Measurements from ENCODE around the gene TNIP2.

The TNIP2 gene

GRCh38 chr4:2794486-2795299 is 38.6 kb upstream of the TNIP2 start:
- no peak for FAIRE-seq
- no peak for DNase-seq (ENCODE audit: extremely low spot score, insufficient read length, low read depth)

DNA sequence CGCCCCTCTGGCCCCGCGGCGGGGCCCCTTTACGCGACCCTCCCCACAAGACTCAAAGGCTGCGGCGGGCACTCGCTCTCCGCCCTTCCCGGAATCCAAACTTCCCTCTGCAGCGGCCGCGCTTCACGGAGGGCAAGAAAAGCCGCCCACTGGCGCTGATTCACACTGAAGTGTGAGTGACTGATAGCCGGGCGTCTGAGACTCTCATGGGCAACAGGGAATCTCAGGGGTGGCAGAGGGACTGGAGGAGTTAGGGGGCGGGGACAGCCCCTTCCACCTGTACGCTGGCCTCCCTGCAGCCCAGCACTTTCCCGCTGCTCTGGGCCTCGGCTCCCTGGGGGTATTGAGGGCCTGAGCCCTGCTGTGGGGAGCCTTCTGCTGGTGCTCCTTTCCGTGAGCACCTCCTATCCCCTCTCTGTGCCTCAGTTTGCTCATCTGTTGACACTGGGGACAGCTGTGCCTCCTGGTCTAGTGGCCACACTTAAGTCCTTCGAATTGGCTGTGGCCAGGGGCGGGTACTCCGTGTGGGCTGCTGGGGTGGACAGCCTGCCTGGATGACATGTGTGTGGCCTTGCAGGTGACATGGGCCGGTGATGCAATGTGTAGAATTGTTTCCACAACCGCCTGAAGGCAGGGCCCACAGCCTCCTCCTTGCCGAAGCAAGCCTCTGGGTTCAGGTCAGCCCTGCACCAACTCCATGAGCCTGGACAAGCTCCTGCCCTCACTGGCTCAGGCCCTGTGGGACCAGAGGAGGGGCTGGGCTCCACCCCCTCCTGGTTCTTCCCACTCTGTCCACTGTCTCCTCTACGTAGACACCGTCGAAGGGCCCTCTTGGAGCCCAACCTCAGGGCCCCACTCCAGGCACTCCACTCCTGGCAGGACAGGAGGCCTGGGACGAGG is 37.7 kb upstream of the TNIP2 start:
- FAIRE-seq (no peak), DNase-seq (ENCODE audit: extremely low spot score, insufficient read length, low read depth) (no peak)

- FAIRE-seq = peak; percentile 9
- no peak for DNase-seq (ENCODE audit: extremely low spot score, insufficient read length, low read depth)
Measured at GRCh38 chr4:2792711-2793585, 36.8 kb upstream of the TNIP2 start, which contains the start of gene SH3BP2. Gene SH3BP2 (plus strand): TSS chr4:2793085. CDS start chr4:2820618, 27,533 bp downstream.

DNA sequence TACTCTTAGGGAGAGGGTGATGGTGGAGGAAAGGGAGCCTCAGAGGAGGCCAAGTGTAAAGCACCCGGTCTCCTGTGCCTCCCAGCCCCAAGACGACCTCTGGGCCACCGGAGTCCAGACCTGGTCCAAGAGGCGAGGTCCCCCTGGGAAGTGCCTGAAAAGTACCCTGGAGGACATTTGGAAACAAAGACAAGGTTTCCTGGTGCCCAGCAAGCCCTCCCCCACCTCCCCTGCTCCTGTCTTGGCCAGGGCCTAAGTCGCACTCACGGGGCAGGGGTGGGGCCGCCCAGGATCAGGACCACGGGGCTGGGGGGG is 36.2 kb upstream of the TNIP2 start:
- FAIRE-seq (no peak), DNase-seq (ENCODE audit: extremely low spot score, insufficient read length, low read depth) (no peak)

DNA sequence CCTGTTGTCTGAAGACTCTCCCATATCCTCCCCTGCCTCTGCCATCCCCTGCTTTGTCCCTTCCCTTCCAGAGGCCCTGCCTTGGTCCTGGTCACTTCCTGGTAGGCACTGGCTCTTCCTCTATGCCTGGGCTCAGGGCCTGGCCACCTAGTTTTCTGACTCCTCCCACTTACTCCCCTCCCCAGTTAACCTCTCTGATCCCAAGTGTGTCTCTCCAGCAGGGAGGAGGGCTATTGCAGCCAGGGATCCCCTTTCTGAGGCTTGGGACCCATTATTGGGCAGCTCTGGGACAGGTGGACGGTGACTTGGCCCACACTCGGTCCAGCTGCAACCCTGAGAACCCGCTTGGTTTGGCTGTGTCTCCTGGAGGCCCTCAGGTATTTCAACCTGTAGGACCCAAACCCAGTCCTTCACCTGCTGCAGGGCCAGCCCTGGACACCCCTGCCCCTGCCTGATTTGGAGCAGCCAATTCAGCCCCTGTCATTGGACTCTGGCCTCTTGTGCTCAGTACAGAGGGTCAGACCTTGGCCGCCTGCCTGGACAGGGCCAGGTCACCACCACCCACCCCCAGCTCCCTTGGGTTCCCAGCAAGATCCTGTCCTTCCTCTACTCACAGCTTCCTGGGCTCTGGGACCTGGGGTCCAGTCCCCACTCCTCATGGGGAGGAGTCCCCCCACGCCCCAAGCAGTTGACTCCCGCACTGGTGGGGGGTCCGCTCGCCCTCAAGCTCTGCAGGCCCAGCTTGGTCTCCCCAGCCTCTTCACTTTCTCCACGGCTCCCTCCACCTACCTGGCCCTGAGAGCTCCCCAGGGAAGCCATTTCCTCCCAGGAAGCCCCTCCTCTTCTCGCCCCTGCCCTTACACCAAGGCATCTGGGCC is 35.6 kb upstream of the TNIP2 start:
- no peak for FAIRE-seq

GRCh38 chr4:2790583-2791517 is 34.7 kb upstream of the TNIP2 start:
- no peak for DNase-seq (ENCODE audit: extremely low spot score, insufficient read length, low read depth)
- FAIRE-seq = no peak

More for the DNA sequence above, 35.6 kb upstream of the TNIP2 start:
- no peak for DNase-seq (ENCODE audit: extremely low spot score, insufficient read length, low read depth)

DNA sequence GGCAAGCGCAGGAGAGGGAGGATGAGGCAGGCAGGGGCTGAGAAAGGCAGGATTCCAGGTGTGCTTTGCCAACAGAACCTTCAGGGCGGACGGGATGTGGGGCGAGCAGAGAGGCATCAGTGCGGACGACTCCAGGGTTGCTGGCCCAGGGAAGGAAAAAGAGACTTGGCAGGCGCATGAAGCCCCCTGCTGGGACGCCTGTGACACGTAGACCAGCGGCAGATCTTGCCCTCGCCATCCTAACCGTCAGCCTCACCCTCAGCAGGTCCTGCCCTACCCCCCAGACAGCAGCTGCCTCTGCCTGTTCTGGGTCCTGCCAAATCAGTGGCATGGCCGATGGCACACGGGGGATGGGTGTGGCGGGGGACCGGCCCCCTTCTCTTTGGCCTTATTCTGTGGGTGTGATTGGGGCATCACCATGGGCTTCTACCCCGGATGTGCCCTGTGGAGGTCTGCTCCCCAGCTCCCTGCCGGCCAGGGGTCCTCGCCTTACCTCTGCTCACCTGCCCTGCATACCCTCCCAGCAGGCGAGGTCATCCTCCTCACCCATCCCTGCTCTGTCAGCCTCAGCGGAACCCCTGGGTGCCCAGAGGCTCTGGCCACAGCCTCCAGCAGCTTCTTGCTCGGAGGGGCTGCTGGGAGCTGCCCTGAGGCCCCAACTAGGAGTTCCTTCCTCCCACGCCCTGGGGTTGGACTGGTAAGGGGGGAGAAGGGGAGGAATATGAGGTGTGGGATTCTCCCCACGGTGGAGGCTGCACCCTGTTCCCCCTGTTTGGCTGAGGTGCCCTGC is 33.9 kb upstream of the TNIP2 start:
- no peak for DNase-seq (ENCODE audit: extremely low spot score, insufficient read length, low read depth)
- FAIRE-seq = no peak

DNA sequence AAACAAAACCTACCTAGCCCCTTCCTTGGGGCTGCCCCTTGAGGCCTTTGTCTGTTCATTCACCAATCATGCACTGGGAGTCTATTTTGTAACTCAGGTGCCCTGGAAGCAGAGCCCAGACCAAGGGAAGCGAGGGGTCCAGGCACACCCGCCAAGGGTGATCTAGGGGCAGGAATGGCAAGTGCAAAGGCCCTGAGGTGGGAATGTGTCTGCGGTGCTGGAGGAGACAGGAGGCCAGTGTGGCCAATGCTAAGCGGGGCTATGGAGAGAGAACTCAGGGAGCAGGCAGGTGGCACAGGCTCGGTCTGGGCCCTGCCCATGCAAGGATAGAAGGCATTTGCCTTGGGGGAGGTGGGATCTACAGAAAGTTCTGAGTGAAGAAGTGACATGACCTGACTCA is 33.2 kb upstream of the TNIP2 start:
- DNase-seq (ENCODE audit: extremely low spot score, insufficient read length, low read depth) (no peak), FAIRE-seq (no peak)

- FAIRE-seq (no peak), DNase-seq (ENCODE audit: extremely low spot score, insufficient read length, low read depth) (no peak)
Measured at GRCh38 chr4:2788532-2789103, 32.5 kb upstream of the TNIP2 start.

DNA sequence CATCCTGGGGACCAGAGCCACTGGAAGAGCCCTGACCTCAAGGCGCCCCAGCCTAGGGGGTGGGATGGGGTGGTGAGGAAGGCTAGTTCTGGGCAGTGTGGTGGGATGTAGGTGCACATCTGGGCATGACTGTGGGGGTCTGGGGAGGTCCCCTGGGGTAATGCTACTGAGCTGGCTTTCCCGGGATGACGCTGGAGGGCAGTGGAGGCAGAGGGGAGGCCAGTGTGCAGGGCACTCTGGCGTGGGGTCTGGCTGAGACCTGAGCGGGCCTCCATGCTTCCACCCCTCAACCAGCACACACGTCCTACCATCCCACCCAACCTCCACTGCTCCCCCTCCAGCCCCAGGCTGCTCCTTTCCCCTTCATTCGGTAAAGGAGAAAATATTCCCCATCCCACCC is 32.0 kb upstream of the TNIP2 start:
- no peak for DNase-seq (ENCODE audit: extremely low spot score, insufficient read length, low read depth)
- FAIRE-seq = no peak

DNA sequence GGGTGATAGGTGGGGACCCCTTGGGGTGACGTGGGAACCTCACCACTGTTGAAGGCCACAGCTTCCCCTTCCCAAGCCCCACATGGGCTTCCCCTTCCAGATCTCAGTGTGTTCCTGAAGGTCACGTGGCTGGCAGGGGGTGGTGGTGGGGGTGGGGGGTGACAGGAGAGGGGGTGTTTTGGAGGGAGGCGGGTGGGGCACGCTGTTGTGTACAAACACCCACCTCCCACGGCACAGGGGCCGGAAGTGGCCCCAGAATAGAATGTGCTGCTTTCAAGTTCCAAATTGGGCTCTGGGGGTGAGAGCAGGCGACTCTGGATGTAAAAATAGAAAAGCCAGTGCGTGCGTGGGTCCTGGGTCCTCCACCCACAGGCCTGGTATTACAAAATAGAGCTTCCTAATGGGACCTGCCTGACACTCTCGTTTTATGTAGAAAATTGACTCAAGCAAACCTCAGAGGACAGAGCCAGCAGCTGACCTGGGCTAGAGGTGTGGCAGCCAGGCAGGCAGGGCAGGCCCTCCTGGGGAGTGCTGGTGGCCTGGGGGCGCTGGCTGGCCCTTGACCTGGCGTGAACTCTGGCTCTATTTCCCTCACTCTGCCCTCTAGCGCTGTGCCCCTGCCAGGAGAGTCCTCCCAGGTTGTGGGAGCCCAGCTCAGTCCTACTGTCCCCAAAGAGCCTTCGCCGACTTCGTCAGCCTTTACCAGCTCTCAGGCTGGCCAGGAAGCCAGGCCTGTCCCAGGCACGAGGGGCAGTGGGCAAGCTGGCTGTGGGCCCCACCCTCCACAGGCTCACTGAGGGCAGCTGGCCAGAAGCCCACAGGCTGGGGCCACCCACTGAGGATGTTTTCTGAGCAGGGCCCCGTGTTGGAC is 31.3 kb upstream of the TNIP2 start:
- FAIRE-seq = peak; percentile 97
- peak; percentile 53 for DNase-seq (ENCODE audit: extremely low spot score, insufficient read length, low read depth)

DNA sequence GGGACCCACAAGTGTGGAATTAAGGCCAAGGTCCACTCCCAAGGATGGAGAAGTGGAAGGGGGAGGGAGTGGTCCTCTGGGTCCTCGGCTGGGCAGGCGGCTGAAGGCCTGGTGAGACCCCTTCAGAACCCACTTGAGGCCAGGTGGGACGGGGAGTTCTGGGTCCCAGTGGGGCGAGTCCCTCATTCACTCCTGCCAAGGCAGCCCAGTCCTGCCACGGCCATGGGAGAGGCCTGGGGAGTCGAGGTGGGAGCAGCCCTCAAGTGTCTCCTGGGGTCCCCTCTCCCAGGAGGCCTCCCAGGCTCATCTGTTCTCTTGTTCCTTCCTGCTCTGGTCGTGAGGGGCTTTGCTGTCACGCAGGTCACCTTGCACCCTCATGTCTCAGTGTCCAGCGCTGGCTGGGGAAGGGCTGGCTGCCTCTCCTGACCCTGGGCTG is 30.7 kb upstream of the TNIP2 start:
- no peak for FAIRE-seq
- DNase-seq (ENCODE audit: extremely low spot score, insufficient read length, low read depth) = no peak

DNA sequence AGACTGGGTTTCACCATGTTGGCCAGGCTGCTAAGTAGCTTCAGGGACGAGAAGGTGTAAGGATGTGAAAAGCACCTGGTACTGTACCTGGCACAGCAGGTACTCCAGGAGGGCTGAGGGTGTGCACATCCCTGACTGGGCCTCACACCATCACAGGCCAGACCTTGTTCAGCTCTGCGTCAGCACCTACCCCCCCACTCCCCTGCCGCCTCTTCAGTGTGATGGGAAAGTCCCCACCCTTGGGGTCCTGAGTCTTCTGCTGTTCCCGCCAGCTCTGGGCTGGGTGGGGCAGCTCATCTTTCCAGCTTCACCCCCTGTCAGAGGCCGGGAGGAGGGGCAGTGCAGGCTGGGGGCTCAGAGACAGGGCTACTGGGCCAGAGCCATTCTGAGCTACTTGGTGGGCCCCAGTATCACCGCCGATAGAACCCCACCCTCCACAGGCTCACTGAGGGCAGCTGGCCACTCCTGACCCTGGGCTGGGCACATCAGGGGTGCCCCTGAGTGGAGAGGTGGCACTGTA is 30.1 kb upstream of the TNIP2 start:
- DNase-seq (ENCODE audit: extremely low spot score, insufficient read length, low read depth) (no peak), FAIRE-seq (peak; percentile 76)

GRCh38 chr4:2785613-2786012 is 29.5 kb upstream of the TNIP2 start:
- peak; percentile 81 for FAIRE-seq
- no peak for DNase-seq (ENCODE audit: extremely low spot score, insufficient read length, low read depth)

DNA sequence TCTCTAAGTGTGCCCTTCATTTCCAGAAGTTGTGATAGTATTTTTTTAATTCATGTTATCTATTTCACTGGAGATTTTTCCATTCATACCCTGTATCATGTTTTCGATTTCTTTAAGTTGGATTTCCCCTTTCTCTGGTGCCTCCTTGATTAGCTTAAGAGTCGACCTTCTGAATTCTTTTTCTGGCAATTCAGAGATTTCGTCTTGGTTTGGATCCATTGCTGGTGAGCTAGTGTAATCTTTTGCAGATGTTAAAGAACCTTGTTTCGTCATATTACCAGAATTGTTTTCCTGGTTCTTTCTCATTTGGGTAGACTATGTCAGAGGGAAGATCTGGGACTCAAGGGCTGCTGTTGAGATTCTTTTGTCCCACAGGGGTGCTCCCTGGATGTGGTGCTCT is 27.7 kb upstream of the TNIP2 start:
- no peak for FAIRE-seq

DNA sequence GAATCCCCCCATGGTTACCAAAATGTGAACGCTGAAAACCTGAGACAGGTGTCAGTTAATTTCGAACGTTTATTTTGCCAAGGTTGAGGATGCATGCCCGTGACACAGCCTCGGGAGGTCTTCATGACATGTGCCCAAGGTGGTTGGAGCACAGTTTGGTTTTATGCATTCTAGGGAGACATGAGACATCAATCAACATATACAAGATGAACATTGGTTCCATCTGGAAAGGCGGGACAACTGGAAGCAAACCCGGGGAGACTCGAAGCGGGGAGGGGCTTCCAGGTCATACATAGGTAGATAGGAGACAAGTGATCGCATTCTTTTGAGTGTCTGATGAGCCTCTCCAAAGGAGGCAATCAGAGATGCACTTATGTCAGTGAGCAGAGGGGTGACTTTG is 25.8 kb upstream of the TNIP2 start:
- FAIRE-seq (no peak), DNase-seq (ENCODE audit: extremely low spot score, insufficient read length, low read depth) (no peak)

More for the DNA sequence above, 27.7 kb upstream of the TNIP2 start:
- no peak for DNase-seq (ENCODE audit: extremely low spot score, insufficient read length, low read depth)
